Islet precursor cell (in vitro differentiated cells): Measurements from ENCODE around the gene KL.

ENCODE experiments used
- DNase-seq: peaks from one replicate; pipeline ENCODE4 v3.0.0-alpha.2; 2018

The KL gene

DNA sequence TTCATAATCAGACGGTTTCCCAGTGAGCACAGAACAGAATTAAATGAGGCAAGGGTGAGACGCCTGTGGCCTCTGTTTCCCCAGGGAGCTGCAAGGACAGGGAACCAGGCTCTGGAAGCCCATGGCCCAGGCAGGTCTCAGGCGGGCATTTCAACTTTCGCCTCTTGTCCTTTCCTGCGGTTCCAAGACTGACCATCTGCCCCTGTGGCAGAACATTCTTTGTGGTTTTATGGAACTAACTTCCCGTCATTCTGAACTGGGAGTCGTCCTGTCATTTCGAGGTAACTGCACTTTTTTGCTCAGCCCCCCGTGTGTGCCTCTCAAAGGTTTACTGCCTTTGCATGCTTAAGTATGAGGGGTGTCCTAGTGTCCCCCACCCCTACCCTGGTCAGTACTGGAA, 70.9 kb downstream of the KL start:
- no peak for DNase-seq

DNA sequence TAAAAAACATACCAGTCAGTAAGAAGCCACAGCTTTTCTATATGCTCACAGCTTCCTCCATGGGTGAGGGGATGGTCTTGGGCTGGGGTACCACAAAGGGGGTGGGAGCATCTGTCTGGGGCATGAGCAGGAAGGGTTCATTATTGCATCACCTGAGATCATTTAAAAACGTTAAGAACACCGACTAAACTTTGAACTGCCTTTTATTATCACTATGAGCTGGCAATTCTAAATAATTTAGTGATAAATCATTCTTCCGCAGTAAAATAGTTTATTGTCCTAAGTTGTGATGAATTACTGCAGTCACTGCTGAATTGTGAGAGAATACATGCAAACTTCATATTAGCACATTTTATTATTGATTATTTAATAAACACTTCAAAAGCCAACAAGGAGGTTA, 71.6 kb downstream of the KL start:
- no peak for DNase-seq

DNA sequence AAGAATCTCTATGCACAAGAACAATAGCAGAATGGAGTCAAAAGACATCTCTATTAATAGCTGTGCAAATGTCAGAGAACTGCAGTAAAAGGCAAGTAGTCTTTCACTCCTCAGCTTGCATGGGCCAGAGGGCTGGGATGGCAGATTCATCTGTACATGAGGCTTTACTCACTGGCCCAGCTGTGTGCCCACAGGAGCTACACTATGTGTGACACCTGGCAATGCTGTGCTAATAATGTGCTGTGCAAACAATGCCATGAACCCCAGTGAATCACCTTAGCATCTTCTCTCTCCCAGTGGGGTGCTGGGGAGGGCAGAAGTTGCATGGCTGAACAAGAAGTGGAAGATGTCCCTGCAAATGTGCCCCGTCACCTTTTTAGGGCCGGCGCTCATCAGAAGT, 73.1 kb downstream of the KL start:
- no peak for DNase-seq

DNA sequence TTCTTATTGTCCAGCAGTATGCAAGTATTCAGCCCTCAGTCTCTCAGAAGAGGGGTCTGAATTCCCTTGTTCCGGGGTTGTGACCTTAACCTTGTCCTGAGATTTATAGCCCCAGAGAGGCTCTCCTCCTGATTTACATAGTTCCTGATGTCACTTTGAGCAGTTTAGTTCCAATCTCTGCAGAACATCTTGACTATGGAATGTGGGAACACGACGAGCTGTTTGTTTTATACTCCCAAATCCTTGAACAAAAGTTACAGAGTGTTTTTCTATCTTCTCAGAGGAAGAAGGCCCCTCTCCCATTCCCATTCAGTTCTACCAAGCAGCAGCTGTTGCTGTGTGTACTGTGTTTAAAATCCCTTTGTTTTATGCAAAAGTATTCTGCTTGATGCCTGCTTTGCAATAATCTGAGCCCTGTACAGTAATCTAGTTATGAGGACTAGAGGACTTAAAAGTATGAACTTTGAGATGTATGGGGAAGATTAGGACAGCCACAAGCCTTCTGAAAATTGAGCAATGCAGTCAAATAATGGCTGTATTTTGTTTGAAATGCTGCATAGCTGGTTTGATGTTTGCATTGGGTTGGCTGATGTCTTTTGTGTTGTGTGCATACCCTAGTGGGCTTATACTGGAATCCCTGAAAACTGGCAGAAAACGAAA, 74.7 kb downstream of the KL start:
- DNase-seq, result no peak

DNA sequence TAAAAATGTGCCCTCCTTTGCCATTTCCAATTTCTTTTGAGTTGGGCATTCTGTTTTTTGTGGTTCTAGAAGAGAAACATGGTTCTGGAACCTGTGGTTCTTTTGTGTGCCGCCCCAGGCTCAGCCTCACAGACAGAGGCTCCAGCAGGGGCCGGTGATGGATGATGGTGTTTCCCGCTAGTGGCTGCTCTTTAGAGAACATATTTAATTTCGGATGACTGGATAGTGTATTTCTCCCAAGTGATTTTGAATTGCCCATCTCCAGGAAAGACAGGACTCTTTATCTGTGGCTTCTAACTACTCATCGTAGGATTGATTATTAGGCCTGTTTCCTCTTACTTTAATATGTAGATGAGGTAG, 75.2 kb downstream of the KL start:
- DNase-seq, result no peak

DNA sequence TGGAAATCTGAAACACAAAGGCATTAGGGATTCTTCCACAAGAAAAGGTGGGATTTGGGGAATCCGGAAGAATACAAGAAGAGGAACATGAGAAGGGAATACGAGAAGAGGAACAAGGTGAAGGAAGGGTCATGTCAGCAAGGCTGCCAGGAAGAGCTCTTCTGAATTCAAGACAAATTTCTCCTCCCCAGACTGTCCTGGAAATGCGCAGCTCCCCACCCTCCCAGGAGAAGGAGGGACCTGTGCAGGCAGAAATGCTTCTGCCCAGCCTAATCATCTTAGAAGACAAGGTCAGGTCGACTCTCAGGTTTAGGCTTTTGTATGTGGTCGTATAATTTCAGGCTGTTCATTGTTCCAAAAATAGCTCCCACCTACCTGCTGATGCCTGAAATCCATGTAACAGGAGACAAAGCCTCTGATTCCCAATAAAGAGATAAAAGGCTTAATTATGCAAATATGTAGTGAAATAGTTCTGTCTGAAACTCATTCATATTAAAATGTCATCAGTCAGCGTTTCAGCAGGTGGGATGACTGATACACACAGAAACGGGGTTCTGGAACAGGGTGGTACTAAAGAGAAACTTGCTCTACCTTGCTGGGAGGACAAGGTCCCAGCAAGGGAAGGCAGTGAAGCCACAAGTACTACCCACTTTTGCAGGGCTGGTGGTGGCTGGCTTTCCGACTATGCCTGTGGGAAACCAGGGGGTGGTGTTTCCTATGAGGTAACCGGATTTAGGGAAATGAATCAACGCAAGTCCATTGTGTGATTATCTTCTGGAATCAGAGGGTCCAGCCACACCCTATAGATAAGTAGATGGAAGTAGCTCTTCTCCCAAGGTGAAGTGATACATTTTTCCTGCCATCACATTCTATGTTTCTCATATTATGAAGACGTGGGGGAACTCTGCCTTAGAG, 76.1 kb downstream of the KL start:
- no peak for DNase-seq

DNA sequence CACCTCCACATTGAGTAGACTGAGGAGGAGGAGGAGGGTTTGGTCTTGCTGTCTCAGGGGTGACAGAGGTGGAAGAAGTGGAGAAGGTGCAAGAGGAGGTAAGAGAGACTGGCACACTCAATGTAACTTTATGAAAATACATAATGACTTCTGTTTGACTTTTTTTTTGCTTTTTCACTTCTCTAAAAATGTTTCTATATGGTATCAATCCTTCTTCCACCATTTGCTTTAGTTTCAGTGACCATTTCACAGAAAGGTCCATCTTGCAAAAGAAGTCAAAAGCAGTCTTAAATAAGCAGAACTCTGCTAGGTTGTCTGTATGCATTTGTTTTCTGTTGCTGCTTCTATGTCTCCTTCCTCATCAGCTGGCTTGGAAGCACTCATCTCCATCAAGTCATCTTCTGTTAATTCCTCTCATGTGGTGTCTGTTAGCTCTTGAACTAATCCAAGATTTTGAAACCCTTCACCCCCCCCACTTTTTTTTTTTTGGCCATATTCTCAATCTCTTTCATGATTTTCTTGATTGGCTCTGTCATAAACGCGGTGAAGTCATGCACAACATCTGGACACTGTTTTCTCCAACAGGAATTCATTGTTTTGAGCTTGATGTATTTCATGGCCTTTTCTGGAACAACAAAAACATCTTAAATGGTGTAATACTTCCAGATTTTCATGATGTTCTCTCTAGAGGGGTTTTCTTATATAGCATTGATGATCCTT, 80.8 kb downstream of the KL start:
- DNase-seq, result no peak

DNA sequence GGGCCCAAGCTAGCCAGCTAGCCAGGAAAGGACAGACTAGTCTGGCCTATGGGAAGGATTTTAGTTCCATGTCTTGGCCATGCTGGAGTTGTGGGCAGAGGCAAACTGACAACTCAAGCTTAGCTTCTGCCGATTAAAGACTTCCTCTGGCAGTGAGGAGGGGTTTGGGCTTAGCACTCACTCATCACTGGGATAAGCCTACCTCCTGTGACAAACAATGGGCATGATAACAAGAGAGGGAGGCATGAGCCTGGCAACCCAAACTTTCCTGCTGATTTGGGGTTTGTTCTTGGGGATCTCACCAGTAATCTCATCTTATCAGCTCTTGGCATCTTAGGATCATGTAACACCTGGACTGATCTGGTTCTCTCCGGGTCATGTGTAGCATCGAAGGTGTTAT, 83.6 kb downstream of the KL start:
- DNase-seq, result no peak

DNA sequence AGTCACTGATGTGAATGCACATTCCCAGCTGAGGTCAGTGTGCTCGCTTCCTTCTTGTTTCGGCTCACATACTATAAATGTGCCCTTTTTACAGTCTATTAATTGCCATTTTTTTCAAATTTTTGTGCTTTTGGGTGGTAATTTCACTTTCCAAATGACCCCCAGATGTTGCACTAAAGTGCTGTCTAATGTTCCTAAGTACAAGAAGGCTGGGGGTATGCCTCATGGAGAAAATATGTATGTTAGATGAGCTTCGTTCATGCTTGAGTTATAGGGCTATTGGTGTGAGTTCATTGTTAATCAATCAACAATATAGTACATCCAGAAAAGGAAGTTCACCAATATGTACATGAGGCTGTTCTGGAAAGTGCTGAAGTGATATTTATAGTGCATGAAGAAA, 84.7 kb downstream of the KL start:
- DNase-seq, result no peak

DNA sequence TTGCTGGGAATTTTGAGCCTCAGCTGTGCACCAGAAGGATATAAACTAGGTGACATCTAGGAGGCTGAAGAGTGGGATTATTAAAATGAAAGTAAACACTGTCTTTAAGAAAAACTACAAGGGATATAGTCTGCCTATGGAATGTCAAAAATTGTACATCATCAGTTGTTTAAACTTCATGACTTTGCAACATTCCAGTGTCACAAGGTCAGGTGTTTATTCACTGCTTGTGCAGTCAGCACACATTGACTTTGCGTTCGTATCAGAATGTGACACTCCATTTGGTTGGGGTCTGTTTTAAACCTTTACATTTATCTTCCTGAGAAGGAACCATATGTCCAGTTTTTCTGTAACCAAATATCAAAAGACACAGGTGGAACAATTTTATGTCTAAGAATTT, 85.6 kb downstream of the KL start:
- DNase-seq, result no peak

DNA sequence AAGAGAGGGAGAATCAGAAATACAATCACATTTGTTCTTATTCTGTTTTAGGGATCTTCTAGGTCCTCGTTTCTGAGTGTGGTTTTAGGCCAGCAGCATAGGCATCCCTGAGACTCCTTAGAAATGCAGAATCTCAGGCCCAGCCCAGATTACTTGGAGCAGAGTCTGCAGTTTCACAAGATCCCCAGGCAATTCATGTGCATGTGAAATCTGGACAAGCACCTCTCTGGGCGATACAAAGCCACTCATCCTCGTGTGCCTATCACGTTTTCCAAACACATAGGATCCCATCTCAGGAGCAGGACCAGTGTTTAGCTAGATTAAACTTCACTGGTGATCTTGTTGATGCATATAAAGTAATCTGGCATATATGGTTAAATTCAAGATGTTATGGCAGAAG, 87.2 kb downstream of the KL start:
- no peak for DNase-seq

DNA sequence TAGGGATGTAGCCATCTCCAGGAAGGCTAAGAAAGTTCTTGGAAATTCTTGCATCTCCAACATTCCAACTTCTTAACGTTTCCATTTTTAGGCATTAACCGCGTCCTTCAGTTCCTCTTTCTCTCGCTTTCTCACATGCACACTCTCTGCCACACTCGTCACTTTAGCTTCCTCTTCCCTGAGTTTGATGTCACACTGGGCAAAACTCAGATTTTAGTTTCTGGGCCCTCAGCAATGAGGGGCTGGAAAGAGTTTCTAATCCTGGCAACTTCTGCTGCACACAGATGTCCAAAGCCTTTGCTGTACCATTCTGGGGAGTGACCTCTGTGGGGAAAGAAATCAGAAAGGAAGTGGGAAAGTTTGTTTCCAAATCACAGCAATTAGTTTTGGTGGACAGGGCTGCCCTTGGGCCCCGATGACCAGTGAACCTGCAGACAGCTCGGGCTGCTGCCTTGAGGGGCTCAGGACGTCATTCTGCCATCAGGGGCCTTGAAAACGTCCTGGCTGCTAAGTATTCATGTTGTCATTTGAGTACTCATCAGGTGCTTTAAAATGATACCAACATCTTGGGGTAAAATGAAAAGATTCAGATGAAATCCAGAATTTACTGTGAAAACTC, 89.3 kb downstream of the KL start:
- DNase-seq, result no peak

DNA sequence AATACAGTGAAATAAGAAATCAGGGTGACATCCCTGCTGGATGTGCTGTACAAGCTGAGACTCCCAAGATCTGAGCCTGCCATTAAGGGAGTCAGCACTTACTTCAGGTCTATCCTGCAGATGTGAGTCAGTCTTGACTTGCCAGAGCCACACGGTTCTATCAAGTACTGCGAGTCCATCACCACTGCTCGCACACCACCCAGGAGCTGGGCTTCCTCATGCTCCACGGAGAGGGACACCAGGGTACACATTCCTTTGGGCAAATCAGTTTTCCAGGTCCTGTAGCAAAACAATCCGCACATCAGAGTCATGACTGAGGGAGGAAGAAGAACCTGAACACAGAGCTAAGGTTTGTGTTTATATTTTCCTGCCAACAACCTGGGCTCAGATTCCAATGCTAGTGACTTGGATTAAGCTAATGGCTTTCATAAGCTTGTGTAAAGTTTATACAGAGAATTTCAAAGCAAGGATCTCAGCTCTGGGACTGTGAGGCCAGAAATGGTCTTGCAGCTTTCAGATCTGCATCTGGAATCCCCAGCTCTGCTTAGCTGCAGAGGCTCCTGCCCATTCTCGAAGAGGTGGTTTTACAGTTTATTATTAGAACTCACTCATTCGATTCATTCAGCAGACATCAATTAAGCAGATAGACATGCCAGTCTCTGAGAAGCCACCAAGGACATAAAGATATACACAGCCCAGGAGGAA, 90.6 kb downstream of the KL start:
- no peak for DNase-seq

DNA sequence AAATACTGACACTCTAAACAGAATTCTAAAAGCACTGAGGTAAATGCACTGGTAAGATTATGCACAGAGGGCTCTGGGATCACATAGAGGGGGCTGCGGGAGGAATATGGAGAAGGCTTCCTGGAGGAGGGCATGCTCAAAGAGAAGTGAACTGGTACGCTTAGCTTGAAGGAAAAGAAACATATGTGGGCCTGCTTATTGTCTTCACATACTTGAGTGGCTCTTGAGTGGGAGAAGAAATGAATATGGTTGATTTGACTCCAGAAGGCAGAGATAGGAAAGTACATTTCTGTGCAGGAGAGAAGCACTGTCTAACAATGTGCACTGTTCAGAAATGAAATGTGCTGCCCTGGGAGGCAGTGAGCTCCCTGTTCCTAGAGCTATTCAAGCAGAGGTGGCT, 91.1 kb downstream of the KL start:
- DNase-seq, result no peak

DNA sequence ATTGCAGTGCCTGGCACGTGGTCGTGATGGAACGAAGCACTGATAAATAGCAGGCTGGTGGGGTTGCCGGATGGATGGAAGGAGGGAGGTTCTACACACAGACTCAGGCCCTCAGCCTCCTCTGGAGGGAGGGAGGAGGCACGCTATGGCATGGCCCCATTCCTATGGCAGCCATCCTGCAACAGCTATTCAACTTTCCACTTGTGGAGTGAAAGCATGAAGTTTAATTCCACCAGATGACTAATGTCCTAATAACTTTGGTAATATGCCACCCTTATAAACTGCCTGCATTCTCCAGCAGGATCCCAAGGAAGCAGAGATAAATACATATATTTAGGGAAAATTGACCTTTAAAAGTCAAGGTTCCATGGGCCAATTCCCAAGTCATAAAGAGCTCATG, 92.4 kb downstream of the KL start:
- DNase-seq, result no peak

DNA sequence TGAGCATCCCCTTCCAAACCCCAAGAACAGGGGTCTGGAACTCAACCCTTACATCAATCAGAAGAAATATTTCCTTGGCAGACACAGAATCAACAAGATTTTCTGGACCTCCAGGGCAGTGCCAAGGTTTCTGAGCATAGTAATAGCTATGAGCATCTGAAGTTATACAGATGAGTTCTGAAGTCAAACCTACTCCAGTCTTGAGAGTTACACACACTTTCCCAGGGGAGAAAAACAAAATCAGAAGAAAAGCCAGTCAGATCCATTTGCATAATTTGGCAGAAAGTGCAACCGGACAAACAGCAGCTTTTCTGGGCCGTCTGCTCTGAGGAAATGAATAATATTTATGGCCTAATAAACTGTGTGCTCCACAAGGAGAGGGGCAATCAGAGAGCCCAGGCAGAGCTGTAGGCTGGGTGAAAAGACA, 93.1 kb downstream of the KL start:
- DNase-seq, result no peak

DNA sequence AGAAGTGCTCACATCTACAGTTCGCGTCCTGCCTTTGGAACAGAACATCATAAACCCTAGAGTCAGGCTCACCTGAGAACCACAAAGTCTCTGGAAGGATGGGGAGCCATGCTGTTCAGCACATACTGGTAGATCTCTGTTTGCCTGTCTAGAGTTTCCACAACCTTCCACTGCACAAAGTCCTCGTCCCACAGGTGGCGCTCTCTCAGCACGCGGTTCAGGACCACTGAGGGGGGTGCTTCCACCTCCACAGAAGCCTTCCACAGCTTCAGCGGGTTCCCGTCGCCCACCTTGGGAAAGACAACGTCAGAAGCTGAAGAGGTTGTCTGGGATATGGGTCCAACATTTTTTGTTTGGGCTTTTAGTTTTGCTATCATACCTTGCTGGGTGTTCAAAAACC, 93.6 kb downstream of the KL start:
- DNase-seq, result no peak

DNA sequence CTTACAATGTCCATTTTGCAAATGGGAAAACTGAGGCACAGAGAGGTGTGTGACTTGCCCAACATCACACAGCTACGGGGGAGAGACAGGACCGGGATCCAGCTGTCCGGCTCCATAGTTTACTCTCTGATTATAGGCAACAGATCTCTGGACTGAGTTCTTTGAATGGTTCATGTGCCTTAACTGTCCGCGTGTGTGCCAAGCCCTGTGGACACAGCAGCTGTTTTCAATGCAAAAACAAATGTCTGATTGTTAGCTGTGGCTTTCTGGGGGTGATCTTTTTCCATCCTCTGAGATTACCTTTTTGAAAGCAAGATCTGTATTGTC, 94.1 kb downstream of the KL start:
- DNase-seq, result no peak

DNA sequence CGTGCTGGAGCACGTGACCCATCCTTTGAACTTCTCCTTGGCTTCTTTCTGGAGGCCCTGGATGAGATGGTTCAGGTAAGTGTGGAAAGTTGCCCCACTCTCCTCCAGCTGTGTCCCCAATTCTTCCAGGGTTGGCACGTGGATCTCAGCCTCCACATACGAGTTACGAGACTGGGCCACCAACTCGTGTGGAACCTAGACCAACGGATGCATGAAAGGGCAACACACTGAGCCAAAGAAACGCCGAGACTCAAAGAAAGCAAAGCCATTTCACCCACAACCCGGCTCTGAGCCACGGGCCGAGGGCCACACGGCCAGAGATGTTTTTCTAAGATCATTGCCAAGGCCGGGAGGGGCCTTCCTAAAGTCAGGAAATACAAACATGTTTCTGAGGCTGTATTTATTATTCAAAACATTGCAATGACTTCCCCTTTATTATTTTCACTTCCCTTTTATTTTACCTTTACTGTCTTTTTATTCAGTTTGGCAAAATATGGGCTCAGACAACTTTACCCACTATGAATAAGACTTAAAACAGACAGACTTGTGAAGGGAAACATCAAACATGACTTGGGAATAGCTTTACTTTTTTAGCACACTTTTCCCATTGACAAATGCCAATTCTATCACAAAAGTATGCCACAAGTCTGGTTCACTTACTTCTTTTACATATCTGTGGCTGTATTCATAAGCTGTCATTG, 94.6 kb downstream of the KL start:
- no peak for DNase-seq

DNA sequence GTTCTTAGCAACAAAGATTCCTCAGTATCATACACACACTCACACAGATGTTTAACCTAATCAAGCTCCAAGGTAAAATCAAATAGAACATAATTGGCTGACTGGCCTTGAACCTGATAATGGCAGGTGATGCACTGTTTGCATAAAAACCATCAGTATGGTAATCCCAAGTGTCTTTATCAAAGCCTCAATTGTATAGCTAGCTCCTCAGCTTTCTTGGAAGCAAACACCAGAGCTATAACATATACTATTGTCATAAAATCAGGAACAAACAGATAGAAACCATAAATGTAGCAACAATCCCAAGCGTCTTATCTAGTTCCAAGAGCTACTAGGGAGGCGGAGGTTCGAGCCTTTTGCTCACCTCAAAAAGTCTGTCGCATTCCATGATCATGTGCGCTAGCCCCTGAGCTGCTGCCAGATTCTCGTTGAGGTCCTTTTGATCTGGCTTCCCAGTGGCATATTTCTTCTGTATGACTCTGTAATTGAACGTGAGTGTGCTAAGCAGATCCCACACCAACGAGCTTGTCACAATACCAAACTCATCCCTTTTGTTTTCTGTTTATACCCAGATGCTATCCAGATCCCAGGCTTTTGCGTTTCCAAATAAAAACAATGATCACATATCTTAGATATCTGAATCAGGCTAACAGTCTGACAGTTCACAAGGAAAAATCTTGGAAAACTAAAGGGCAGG, 95.3 kb downstream of the KL start:
- DNase-seq, result no peak

DNA sequence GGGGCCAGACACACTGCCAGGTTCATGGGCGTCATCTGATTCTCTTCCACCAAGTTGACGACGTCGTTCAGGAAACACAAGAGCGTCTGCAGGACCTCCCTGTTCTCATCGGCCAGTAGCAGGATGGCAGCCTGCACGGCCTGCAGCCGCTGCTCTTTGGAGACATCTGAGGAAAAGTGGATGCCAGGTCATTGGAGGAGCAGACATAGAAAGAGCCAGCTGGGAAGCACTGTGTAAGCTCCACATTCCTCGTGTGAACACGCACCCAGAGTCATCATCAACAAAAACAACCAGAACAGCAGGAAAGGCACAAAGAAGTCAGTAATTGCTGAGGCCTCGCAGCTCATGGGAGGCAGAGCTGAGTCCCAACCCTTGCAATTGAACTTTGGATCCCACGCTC, 96.5 kb downstream of the KL start:
- DNase-seq, result peak; percentile 74

DNA sequence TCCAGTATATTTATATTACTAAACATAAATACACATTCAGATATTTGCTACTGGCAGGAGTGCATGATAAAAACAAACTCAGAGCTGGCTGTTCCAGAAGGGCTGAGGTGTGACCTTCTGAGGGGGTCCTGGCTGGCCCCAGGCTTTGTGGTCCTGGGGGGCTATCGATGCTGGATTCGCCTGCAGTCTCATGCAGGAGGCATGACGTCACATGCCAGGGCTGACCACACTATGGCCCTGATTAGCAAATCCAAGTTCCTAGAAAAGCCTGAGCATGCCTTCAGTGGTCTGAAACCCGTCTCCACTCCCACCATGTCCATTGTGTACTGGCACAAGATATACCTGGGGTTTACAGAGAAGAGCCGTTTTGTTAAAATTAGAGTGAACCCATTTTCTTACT, 97.9 kb downstream of the KL start:
- no peak for DNase-seq
